K562 (cell line): ENCODE measurements around the gene DPEP2. TPM values are rescaled to one million over a fixed set of nuclear protein-coding genes. Genes with fewer than 3 reads are reported as not detected.
A peak's percentile ranks its signal among the peaks of the same experiment; 100 is the strongest.

Experiments used
- ATAC-seq: fragments of 200-7000 bp; cut with Tn5 transposase; 3 replicates; pipeline ENCODE4 v1.9.1; 2020; ENCODE audit warnings: moderate library complexity
- BruUV-seq: library from RNA; stranded (reverse); fragments of 400-500 nt; replicated peaks from 2 replicates; lab custom pipeline; 2021; lab: Mats Ljungman, UMichigan
- CTCF ChIA-PET: fragments of 300-600 bp; formaldehyde crosslinking; extraction: SDS; loops from one replicate; lab custom pipeline; 2021; ENCODE audit warnings: low intra/inter-chr PET ratio; lab: Yijun Ruan, JAX
- POLR2A ChIA-PET: fragments of 300-600, 350-650 bp; sonication (Branson Sonifier 250); formaldehyde crosslinking; extraction: SDS; loops from one replicate; lab custom pipeline; 2021; ENCODE audit warnings: antibody characterized with exemption, inconsistent platforms; lab: Yijun Ruan, JAX
- DNase-seq, 4 experiments: peaks; one replicate each; pipeline versions ENCODE4 v3.0.0 to v3.0.0-alpha.2; 2011 to 2018; ENCODE audit warnings: low spot score in 3 of 4, mixed read lengths in 3 of 4; ENCODE audit errors: extremely low read depth in 1 of 4
- FAIRE-seq: peaks from 2 replicates; lab custom pipeline; 2011; peaks lifted over from hg19 to GRCh38; lab: Jason Lieb, UNC
- H2AFZ ChIP-seq: 2 replicates; pipeline ENCODE4 v1.6.0; 2011; ENCODE audit warnings: low read depth, low read length, control low read depth, inconsistent platforms
- H3K27ac ChIP-seq: fragments of 200-600 bp; 3 replicates; pipeline ENCODE4 v1.8.0; 2011; ENCODE audit warnings: low read depth, mild to moderate bottlenecking, control low read depth, inconsistent platforms, low read length, moderate library complexity, mixed read lengths; ENCODE audit errors: extremely low read depth
- H3K27me3 ChIP-seq, 2 experiments: fragments of 300-600 bp in 1 of 2; 2 replicates in 1 of 2; 3 replicates in 1 of 2; pipeline versions ENCODE4 v1.6.0 to v1.8.0; 2011; ENCODE audit warnings: inconsistent platforms in 2 of 2, low read length in 2 of 2, mild to moderate bottlenecking in 1 of 2, mixed read lengths in 1 of 2, moderate library complexity in 1 of 2; ENCODE audit not compliant: control insufficient read depth in 2 of 2, insufficient read depth in 2 of 2
- H3K36me3 ChIP-seq: fragments of 300-600 bp; 3 replicates; pipeline ENCODE4 v1.8.0; 2011; ENCODE audit warnings: mild to moderate bottlenecking, low read length, inconsistent platforms; ENCODE audit not compliant: control insufficient read depth, insufficient read depth
- H3K4me1 ChIP-seq, 2 experiments: fragments of 200-600 bp in 1 of 2; replicated peaks in 1 of 2; 2 replicates in 1 of 2; 3 replicates in 1 of 2; pipeline versions ENCODE4 v1.5.1 to v1.8.0; 2011; ENCODE audit warnings: inconsistent platforms in 2 of 2, low read length in 2 of 2, mild to moderate bottlenecking in 1 of 2, mixed read lengths in 1 of 2, moderate library complexity in 1 of 2; ENCODE audit not compliant: control insufficient read depth in 2 of 2, insufficient read depth in 2 of 2
- H3K4me2 ChIP-seq: 2 replicates; pipeline ENCODE4 v1.6.1; 2011; ENCODE audit warnings: low read length, control low read depth, inconsistent platforms, mixed read lengths; ENCODE audit not compliant: insufficient read depth
- H3K4me3 ChIP-seq: fragments of 200-600 bp; sonication (generic), shearing (Covaris generic); 2 replicates; pipeline ENCODE4 v1.5.1; 2016; ENCODE audit warnings: control low read depth, inconsistent platforms
- H3K79me2 ChIP-seq: fragments of 200-600 bp; 3 replicates; pipeline ENCODE4 v1.8.0; 2011; ENCODE audit warnings: low read length, inconsistent platforms; ENCODE audit not compliant: control insufficient read depth, insufficient read depth
- H3K9ac ChIP-seq, 2 experiments: 2 replicates each; pipeline versions ENCODE4 v1.6.0 to v1.6.1; 2011; ENCODE audit warnings: low read depth in 2 of 2, low read length in 2 of 2, control low read depth in 1 of 2, inconsistent platforms in 1 of 2, mild to moderate bottlenecking in 1 of 2, mixed read lengths in 1 of 2; ENCODE audit not compliant: insufficient read depth in 1 of 2
- H3K9me1 ChIP-seq: one replicate; pipeline ENCODE4 v1.6.0; 2011; ENCODE audit warnings: inconsistent platforms, mild to moderate bottlenecking, low read length, moderate library complexity; ENCODE audit not compliant: control insufficient read depth, insufficient read depth
- H3K9me3 ChIP-seq: replicated peaks from 2 replicates; pipeline ENCODE4 v1.5.1; 2011; ENCODE audit warnings: low read depth, low read length, inconsistent platforms; ENCODE audit not compliant: control insufficient read depth, insufficient read depth
- H4K20me1 ChIP-seq: replicated peaks from 2 replicates; pipeline ENCODE4 v1.6.1; 2011; ENCODE audit warnings: low read length, inconsistent platforms, mixed read lengths; ENCODE audit not compliant: control insufficient read depth, insufficient read depth
- C11orf30 ChIP-seq: fragments of 450-650 bp; IDR thresholded peaks from 2 replicates; pipeline ENCODE4 v1.6.1; 2016; ENCODE audit warnings: low read depth, mild to moderate bottlenecking
- JUN ChIP-seq, 2 experiments: sonication (generic) in 1 of 2; formaldehyde crosslinking in 1 of 2; IDR thresholded peaks; 2 replicates each; pipeline versions ENCODE4 v1.6.1 to v1.8.0; 2012 to 2022; ENCODE audit warnings: borderline replicate concordance in 2 of 2, mild to moderate bottlenecking in 2 of 2, improper control_type of control experiment in 1 of 2, low read depth in 1 of 2, low read length in 1 of 2, missing genetic modification reagents in 1 of 2
- WGBS: fragments of 100-300 bp; shearing (Covaris generic); methylation state at CpG from one replicate; pipeline ENCODE4 v1.1.6; 2016; ENCODE audit warnings: low coverage, mixed read lengths; ENCODE audit not compliant: insufficient coverage; ENCODE audit errors: missing lambda C conversion rate; 5-methylcytosine and 5-hydroxymethylcytosine counted together
- in situ Hi-C: fragments of 300-500 bp; cut with MboI; formaldehyde crosslinking; loops from 4 replicates; pipeline ENCODE4 v1.15.0; 2018; ENCODE audit warnings: inconsistent platforms, mixed read lengths
- intact Hi-C: fragments of 100-400 bp; cut with micrococcal nuclease; formaldehyde crosslinking; loops from 2 replicates; pipeline ENCODE4 v1.14.2; 2022
- polyA plus RNA-seq, 8 experiments: library from polyadenylated mRNA; depleted of rRNA in 4 of 8; stranded (reverse) in 5 of 8; unstranded in 3 of 8; fragments of >200 nt; fragmentation: Nextera tagmentation in 2 of 8; fragmentation: Illumina TruSeq in 1 of 8; extraction: Ambion mirVana in 2 of 8; extraction: Trizol in 1 of 8; gene quantifications; 2 replicates each; pipeline versions ENCODE4 v1.2.1 to v1.2.3, GENCODE V29; 2011 to 2014; ENCODE audit warnings: inconsistent platforms in 1 of 8, missing spikeins in 1 of 8
- total RNA-seq, 7 experiments: library from RNA; depleted of rRNA in 6 of 7; stranded (reverse); fragments of >200 nt in 6 of 7; fragmentation: Illumina TruSeq in 2 of 7; extraction: Trizol in 2 of 7; gene quantifications; 2 replicates each; pipeline versions ENCODE4 v1.2.1 to v1.2.3, GENCODE V29; 2011 to 2021; ENCODE audit warnings: low replicate concordance in 1 of 7
- TF ChIP-seq, protein P1 (sequence below): sonication (generic); formaldehyde crosslinking; IDR thresholded peaks from 2 replicates; pipeline ENCODE4 v1.8.0; 2022; ENCODE audit warnings: missing genetic modification reagents, mild to moderate bottlenecking, moderate library complexity, borderline replicate concordance

DPEP2 gene
- total and polyA plus RNA-seq, 9 of the 15 experiments (the other 6 are each of a cell fraction or from before 2014, with no cell fraction given), result 0.14 to 1.2 (median 0.38) TPM

DNA sequence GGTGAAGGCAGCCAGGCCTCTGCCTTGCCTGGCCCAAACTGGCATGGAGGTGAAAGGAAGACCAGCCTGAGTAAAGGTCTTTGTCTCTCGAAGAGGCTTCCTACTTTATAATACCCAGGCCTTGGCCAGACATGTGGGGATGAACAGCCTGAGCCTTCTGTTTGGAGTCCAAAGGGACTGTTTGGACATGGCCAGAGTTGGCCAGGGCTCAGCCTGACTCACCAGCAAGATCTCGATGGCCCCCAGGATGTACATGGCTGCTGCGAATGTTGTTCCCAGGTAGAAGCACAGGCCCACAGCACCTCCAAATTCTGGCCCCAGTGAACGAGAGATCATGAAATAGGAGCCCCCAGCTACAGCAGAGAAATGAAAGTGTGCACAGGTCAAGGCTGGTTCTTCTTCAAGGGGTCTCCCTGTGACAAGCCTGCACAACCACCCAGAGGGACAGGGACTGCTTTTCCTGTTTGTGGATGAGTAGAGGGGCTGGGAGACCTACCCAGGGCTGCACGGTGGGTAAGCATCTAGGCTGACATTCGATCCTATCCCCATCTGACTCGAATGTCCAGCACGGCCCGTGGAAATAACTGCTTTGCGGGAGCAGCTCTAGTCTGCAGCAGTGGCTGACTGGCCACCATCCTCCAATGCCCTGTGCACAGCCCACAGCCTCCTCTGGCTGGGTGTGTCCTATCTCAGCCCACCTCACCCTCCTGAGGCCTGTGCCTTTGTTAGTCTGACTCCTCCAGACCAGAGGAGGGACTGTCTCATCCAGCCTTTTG lies 44.7 kb downstream of the DPEP2 start:
- Histone ChIP-seq H3K36me3 (peaks cover 71% of the 10 kb centered on the region; the same call in 2 of the 3 replicates), H3K79me2 (no peaks in the 10 kb centered on the region), H3K4me3 (no peak overlapping the region), H3K4me2 (no peak overlapping the region)
- 85% methylated on average over 10 of the region's 10 CpGs for WGBS
- TF ChIP-seq C11orf30 (no peak), JUN (IDR thresholded peaks at IDR 0.05; ENCODE audit: borderline replicate concordance, low read depth, low read length) (no peak), JUN (CRISPR knock-in tag; IDR thresholded peaks at IDR 0.05; ENCODE audit: borderline replicate concordance) (no peak)
- TF ChIP-seq, protein P1, sequence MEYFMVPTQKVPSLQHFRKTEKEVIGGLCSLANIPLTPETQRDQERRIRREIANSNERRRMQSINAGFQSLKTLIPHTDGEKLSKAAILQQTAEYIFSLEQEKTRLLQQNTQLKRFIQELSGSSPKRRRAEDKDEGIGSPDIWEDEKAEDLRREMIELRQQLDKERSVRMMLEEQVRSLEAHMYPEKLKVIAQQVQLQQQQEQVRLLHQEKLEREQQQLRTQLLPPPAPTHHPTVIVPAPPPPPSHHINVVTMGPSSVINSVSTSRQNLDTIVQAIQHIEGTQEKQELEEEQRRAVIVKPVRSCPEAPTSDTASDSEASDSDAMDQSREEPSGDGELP (CRISPR knock-in tag), result no peak
- TF ChIP-seq, all 486 proteins: peak for 0
- CTCF ChIA-PET, result no interaction called here
- H3K4me1 ChIP-seq, result peaks cover under 1 to 10% of the 10 kb centered on the region in 2 experiments; a peak in 4 of 5 replicates
- peaks cover 4% of the 10 kb centered on the region; the same call in 1 of the 2 replicates for H4K20me1 ChIP-seq
- no peaks in the 10 kb centered on the region for H3K27me3 ChIP-seq
- no peak overlapping the region for H3K27ac ChIP-seq
- H3K9ac ChIP-seq, result 0 out of 4 replicates have a peak overlapping the region, but pooled peaks of 1 of the 2 experiments have one; percentile 68
- POLR2A ChIA-PET, result interaction anchor here (0.5 to 2.2 kb wide), 3 partner anchors 10 to 138 kb away, joined by 3 to 7 read pairs (median 3); partner anchors contain the start of gene LCAT
- DNase-seq, result no peak
- no peaks in the 10 kb centered on the region for H3K9me1 ChIP-seq
- no peaks in the 10 kb centered on the region for H3K9me3 ChIP-seq
- intact Hi-C loops, result no loop called here
- no TSS peak for BruUV-seq
- in situ Hi-C loops, result no loop called here
- no peak for FAIRE-seq
- no peak for ATAC-seq
- no peak overlapping the region for H2AFZ ChIP-seq
